HG03521 (cell line): Measurements from ENCODE around the gene KRTAP10-1.

Source experiments
- ATAC-seq: cut with Tn5 transposase; IDR thresholded peaks from one replicate; pipeline ENCODE4 v1.9.1; 2021; ENCODE audit warnings: mild to moderate bottlenecking, moderate library complexity; ENCODE audit not compliant: unreplicated experiment

Gene KRTAP10-1

GRCh38 chr21:44517175-44517899 lies 22.7 kb downstream of the KRTAP10-1 start:
- no peak for ATAC-seq

DNA sequence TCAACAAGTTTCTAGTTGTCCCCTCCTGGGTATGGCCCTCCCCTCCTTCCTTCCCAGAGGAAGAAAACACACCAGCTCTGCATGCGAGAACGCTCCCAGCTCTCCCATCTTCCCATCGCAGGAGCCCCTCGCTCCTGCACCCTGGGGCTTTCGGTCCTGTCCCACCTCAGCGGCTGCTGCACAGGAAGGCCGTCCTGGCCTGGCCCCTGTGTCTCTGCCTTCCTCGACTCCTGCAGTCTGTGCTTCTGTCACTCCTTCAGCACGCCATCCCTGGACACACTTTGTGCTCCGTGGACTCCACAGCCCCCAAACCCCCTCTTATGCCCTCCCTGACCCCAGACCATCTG lies 23.2 kb downstream of the KRTAP10-1 start:
- ATAC-seq = no peak

GRCh38 chr21:44516342-44516741 lies 23.7 kb downstream of the KRTAP10-1 start:
- no peak for ATAC-seq

- ATAC-seq = no peak
Measured at GRCh38 chr21:44515359-44516165, 24.4 kb downstream of the KRTAP10-1 start.

DNA sequence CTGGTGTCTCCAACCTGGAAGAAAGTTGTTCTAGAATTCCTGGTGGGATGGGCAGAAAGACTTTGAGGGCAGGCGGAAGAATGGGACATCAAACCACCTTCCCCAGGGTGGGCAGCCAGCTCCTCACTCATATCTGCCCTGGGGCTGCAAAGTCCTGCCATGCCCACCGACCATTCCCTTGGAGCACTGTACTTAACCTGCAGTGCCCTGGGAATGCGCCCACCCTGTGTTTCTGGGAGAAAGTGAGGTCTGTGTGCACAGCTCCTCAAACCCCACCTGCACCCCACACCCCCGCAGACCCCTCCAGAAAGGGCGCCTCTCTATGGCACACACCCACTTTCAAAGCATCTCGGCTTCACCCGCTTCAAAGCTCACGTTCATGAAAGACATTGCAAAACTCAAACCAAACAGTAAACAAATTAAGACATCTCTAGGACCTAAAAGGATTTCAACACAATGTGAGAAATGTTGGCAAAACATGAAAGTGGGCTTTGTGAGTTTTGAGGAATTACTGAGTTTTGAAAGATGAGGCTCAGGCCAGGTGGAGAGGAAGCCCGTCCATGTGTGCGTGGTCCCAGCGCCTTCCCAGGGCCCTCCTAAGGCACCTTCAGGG lies 25.1 kb downstream of the KRTAP10-1 start:
- ATAC-seq = no peak

- no peak for ATAC-seq
Measured at GRCh38 chr21:44514218-44514520, 25.8 kb downstream of the KRTAP10-1 start.

DNA sequence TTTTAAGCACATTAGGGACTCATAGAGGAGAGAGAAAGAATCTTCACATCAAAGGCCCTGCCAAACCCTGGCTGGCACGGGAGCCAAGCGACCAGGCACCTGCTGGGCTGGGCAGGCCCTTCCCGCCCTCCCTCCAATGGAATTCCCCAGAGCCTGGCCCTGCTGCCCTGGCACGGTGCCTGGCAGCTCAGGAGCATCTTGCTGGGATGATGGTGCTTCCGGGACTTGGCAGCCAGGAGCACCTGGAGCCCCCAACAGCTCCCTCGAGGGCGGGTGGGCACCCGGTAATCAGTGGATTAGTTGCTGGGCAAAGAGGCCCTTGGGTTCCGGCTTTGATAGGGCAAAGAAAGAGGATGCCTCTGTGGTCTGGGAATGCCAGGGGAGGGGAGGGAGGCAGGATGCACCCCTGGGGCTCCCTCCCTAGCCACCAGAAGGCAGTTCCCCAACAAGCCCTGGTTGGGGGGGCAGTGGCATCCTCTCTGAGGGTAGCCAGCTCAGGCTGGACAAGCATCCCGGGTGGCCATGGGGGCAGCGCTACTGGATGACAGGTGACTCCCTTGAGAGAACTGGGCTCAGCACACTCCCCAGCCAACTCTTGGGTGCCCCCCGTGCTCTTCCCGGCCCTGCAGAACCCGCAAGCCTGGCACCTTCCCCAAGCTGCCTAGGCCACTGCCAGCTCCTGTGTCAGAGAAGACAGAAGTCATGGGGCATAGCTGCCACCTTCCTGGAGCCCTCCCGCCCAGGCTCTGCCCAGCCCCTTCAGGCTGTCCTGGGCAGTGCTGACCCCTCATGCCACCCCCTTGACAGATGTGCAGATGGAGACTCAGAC lies 26.4 kb downstream of the KRTAP10-1 start:
- no peak for ATAC-seq

DNA sequence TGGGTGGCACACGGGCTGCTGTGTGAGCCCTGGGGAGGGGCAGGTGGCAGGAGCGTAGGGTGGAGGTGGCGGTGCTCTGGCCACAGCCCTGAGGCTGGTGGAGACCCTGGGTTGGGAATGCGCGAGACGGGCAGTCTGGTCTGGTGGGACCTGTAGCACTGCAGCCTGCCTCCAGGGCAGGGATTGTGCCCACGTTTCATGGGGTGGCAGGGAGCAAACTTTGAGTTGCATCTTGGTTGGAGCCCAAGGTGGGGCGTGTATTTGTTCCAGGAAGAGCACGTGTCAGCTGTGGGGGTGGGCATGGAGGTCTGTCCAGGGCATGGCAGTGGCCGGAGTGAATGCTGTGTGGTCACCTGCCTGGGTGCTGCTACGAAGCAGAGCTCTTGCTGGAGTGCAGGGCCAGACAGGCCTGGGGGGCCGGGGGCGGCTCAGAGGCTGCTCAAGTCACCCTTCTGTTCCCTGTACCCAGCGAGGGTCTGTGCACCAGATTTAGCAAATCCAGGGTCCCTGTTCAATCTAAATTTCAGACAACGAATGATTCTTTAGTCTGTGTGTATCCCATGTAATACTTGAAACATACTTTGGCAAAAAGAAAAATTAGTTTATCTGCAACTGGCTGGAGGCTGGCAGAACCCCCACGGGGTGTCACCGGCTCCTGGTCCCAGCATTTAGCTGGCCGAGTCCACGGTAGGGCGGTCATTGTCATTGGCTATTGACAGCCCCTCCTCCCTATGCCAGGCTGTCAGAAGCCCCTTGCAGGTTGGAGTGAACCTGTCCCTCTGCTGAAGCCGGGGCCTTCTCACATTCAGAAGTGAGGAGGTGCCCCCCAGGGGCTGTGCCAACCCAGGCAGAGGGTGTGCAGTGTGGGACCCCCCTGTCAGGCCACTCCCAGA lies 27.3 kb downstream of the KRTAP10-1 start:
- ATAC-seq = no peak

- ATAC-seq = no peak
Measured at GRCh38 chr21:44511938-44512275, 28.1 kb downstream of the KRTAP10-1 start.

GRCh38 chr21:44511219-44511937 lies 28.6 kb downstream of the KRTAP10-1 start:
- no peak for ATAC-seq

DNA sequence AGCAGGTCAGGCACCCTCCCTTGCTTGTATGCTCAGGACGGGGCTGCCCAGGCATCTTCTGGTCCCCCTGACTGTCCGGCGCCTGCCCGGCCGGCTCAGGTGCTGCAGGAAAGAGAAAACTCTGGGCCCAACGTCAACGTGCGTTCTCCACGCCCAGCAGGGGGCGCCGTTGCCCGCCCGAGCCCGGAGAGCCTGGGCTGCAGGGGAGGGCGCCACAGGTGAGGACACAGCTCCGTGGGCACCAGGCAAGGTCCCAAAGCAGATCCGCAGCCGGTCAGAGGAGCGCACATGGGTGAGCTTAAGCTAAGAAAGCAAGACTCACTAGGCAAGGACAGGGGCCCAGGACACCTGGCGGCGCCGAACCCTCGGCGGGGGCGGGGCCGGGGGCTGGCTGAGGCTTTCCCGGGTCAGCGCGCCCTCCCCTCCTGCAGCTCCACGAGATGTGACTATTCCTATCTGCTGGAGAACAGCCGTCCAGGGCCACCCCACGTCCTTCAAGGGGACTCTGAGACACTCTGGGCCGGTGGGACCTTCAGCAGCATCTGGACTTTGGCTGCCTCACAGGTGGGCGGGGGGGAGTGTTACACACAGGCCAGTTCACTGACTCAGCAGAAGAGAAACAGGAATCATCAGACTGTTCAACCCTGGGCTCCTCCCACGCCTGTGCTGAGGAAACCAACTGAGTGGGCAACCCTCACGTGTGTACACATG lies 29.3 kb downstream of the KRTAP10-1 start:
- ATAC-seq = no peak

GRCh38 chr21:44510109-44510507 lies 29.9 kb downstream of the KRTAP10-1 start:
- ATAC-seq = no peak

- no peak for ATAC-seq
Measured at GRCh38 chr21:44509539-44509938, 30.5 kb downstream of the KRTAP10-1 start.

DNA sequence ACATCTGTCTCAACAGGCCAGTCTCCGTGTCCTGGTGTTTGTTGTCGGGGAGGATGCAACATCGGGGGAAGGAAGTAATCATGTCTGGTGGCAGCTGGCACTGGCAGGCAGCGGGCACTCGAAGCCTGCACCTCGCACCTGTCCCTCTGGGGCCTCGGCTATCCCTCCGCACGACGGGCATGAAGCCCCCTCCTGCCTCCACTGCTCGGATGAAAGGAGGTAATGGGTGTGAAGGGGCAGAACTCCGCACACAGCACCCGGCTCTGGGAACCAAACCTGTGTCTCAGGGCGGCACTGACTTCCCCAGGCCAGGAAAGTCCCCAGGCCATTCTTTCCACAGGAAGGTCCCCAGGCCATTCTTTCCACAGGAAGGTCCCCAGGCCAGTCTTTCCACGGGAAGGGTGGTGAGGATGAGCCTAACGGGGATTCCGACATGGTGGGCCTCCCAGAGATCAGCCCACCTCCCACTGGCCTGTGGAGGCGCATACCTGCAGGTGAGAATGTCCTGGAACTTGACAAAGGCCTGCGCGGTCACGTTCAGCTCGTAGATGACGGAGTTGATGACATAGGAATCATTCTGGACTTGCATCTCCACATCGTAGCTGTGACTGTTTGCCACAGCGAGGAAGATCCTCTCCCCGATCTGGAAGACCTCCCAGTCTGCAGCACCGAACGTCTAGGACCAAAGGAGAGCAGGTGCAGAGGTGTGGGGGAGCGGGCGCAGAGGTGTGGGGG lies 31.1 kb downstream of the KRTAP10-1 start:
- ATAC-seq = no peak

GRCh38 chr21:44508426-44508710 lies 31.6 kb downstream of the KRTAP10-1 start:
- ATAC-seq = no peak

- no peak for ATAC-seq
Measured at GRCh38 chr21:44507673-44508425, 32.1 kb downstream of the KRTAP10-1 start.

DNA sequence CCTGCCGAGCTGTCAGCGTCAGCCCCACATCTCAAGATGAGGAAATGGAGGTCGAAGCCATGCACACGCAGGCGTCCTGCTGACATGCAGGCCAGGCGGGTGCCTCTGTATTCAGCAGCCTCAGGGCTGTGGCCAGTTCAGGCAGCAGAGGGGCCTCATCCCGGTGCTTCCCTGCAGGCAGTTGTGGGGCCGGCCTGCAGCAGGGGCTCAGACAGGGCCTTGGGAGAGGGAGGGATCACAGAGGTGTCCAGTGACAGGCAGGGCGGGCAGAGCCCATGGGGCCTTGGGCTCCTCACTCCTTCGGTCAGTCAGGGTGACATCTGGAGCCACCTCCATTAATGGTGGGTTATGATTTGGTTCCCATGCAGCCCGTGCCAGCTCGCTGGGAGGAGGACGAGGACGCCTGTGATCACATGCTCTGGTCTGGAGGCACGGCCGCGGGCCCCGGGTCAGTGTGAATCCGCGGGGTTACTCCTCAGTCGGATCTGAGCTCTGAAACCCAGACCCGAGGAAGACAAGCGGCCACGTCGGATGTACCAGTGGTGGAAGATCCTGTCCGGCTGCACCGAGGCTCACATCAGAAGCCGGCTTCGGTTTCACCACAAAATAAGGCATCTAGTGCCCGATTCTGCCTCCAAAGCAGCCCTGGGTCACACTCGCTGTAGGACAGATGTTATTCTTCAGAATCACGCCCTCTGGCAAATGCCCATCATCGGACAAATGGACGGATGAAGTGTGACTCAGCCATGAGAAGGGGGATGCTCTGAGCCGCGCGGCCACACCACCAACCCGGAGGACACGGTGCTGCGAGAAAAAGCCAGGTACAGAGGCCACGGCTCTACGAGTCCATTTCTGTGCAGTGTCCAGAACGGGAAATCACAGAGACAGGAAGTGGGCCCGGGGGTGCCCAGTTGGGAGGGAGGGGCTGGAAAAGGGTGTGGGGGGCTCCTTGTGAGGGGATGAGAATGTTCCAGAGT lies 33.4 kb downstream of the KRTAP10-1 start:
- no peak for ATAC-seq
